BLaER1 (cell line): ENCODE data around the gene PRRX1.

Experiments
- H3K27ac ChIP-seq: shearing (Covaris generic); formaldehyde crosslinking; 2 replicates; pipeline ENCODE4 v1.8.1; 2022
- H3K27me3 ChIP-seq: shearing (Covaris generic); formaldehyde crosslinking; 2 replicates; pipeline ENCODE4 v1.8.1; 2022
- H3K36me3 ChIP-seq: shearing (Covaris generic); formaldehyde crosslinking; 2 replicates; pipeline ENCODE4 v1.8.1; 2022
- H3K4me1 ChIP-seq: shearing (Covaris generic); formaldehyde crosslinking; 2 replicates; pipeline ENCODE4 v1.8.1; 2022
- H3K4me2 ChIP-seq: shearing (Covaris generic); formaldehyde crosslinking; 2 replicates; pipeline ENCODE4 v1.8.1; 2022
- H3K4me3 ChIP-seq: shearing (Covaris generic); formaldehyde crosslinking; 2 replicates; pipeline ENCODE4 v1.8.1; 2022
- H3K9ac ChIP-seq: shearing (Covaris generic); formaldehyde crosslinking; 2 replicates; pipeline ENCODE4 v1.8.1; 2022
- H3K9me3 ChIP-seq: shearing (Covaris generic); formaldehyde crosslinking; 2 replicates; pipeline ENCODE4 v1.8.1; 2022
- H4K20me1 ChIP-seq: shearing (Covaris generic); formaldehyde crosslinking; 2 replicates; pipeline ENCODE4 v1.8.1; 2022
- Cebpa-rat ChIP-seq: shearing (Covaris generic); IDR thresholded peaks from 2 replicates; pipeline ENCODE4 v1.8.1; 2022

PRRX1 gene

DNA sequence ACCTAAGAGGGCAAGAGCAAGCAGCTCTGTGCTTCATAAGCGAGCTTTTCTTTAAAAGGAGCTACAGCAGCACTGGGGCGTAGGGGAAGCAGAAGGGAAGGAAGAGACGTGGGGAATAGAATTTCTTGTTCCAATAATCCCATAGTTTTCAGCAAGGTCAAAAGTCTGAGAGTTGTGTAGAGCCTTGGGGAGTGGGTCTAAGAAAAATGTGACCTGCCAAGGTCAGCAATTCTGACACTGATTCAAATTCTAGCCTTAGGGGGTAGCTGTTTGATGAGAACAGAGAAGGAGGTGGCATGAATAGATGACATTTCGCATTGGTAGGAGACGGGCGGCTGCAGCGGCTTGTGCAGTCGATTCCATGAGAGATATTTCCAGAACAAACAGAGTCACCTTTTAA, 22.4 kb downstream of the PRRX1 start:
- Histone ChIP-seq H3K27me3 (no peaks in the 10 kb centered on the region), H3K36me3 (no peaks in the 10 kb centered on the region), H3K4me2 (no peak overlapping the region), H4K20me1 (no peaks in the 10 kb centered on the region), H3K4me3 (no peak overlapping the region), H3K4me1 (no peaks in the 10 kb centered on the region), H3K9me3 (no peaks in the 10 kb centered on the region), H3K9ac (no peak overlapping the region), H3K27ac (no peak overlapping the region)
- no peak for TF ChIP-seq Cebpa-rat

DNA sequence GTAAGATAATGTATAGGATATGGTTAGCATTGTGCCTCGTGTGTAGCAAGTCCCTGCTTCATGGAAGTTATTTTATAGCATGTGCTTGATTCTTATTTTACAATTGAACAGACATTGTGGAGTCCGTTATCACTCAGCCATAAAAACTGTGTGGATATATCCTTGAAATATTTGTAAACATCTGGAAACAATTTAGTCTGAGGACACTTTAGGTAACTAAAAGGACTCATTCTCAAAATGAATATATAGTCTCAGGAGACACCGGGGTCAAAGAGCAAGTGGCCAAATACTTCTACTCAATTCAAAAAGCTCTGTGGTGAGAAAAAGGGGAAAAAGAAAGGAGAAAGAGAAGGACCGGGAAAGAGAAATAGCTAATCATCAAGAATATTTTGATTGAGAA, 23.7 kb downstream of the PRRX1 start:
- no peaks in the 10 kb centered on the region for H3K9me3 ChIP-seq
- H3K4me2 ChIP-seq = no peak overlapping the region
- no peaks in the 10 kb centered on the region for H4K20me1 ChIP-seq
- H3K4me1 ChIP-seq = no peaks in the 10 kb centered on the region
- no peak overlapping the region for H3K9ac ChIP-seq
- H3K27me3 ChIP-seq = no peaks in the 10 kb centered on the region
- TF ChIP-seq Cebpa-rat = no peak
- H3K4me3 ChIP-seq = no peak overlapping the region
- no peaks in the 10 kb centered on the region for H3K36me3 ChIP-seq
- H3K27ac ChIP-seq = no peak overlapping the region

DNA sequence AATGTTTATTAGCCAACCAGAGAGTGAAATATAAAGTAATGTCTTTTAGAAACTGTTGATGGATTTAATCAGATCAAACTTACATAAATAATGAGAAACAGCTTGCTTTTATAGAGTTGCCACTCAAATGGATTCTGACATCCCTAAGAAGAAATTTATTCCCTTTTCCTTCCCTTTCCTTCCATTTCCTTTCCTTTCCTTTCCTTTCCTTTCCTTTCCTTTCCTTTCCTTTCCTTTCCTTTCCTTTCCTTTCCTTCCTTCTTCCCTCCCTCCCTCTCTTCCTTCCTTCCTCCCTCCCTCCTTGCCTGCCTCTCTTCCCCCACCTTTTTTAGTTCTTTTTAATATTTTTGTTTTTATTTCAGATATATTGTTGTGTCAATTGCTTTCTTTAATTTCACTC, 27.3 kb downstream of the PRRX1 start:
- no peaks in the 10 kb centered on the region for H3K27me3 ChIP-seq
- no peak for TF ChIP-seq Cebpa-rat
- no peak overlapping the region for H3K27ac ChIP-seq
- H3K9me3 ChIP-seq = no peaks in the 10 kb centered on the region
- no peak overlapping the region for H3K4me3 ChIP-seq
- H3K9ac ChIP-seq = no peak overlapping the region
- H3K4me2 ChIP-seq = no peak overlapping the region
- no peaks in the 10 kb centered on the region for H3K36me3 ChIP-seq
- H3K4me1 ChIP-seq = no peaks in the 10 kb centered on the region
- no peaks in the 10 kb centered on the region for H4K20me1 ChIP-seq

DNA sequence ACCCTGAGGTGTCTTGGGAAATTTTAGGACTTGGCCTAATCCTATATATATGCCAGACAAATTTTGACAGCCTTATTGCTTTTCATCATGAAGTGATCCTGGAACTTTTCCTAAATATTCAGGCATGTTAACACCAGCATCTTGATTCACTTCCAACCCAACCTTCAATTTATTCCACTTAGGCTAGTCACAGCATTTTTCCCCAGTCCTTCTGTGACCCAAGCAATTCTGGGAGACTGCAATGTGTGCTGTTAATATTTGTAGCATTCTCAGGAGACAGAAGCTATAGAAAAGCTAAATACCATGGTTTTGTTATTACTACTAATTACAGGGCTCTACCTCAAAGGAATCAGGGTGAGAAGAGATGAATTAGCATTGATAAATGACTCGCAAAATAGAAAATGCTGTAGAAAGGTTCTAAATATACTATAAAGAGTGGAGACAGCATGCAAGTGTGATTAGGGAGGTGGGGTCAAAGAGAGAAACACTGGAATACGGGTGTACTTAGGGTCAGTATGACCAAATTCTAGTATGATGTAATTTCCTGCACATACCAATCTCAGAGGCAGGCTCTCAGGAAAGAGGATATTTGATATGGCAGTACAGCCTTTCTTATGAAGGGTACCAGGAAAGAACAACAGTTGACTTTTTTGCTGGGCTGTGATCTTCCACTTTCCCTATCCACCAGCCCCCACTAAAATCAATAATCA, 29.1 kb downstream of the PRRX1 start:
- Histone ChIP-seq H3K27ac (no peak overlapping the region), H3K36me3 (no peaks in the 10 kb centered on the region), H3K4me2 (no peak overlapping the region), H3K4me3 (no peak overlapping the region), H4K20me1 (no peaks in the 10 kb centered on the region), H3K27me3 (no peaks in the 10 kb centered on the region), H3K9me3 (no peaks in the 10 kb centered on the region), H3K9ac (no peak overlapping the region), H3K4me1 (no peaks in the 10 kb centered on the region)
- TF ChIP-seq Cebpa-rat = no peak

DNA sequence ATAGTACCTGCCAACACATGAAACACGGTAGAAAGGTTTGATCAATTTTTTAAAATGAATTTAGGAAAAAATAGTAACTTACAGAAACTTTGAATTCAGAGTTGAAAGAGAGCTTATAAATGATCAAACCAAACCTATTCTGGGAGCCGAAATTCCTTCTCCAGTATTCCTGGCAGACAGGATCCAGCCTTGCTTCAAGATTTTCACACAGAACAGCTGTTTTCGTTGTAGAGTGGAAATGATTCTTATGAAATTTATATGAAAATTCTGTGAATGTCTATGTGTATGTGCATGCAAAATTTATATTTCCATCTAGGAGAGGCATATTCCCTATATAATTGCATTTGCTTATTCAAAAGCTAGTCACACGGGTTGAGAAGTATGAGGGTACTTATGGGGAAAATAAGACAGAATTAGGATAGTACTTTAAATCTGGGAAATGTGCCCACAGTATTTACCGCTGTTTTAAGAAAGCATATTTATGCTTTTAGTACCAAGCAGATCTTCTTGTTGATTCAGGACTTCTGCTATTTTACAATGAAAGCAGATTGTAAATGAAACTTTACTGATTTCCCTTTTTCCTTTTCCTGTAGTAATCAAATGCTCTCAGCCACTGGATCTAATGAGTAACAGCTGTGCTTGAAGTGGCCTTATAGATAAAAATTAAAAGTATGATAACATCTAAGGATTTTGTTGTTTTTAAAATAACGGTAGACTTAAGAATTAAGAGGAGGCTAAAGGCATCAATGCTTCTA, 30.4 kb downstream of the PRRX1 start:
- Histone ChIP-seq H3K4me3 (no peak overlapping the region), H3K27ac (no peak overlapping the region), H3K4me1 (no peaks in the 10 kb centered on the region), H3K27me3 (no peaks in the 10 kb centered on the region), H4K20me1 (no peaks in the 10 kb centered on the region), H3K36me3 (no peaks in the 10 kb centered on the region), H3K4me2 (no peak overlapping the region), H3K9me3 (no peaks in the 10 kb centered on the region), H3K9ac (no peak overlapping the region)
- no peak for TF ChIP-seq Cebpa-rat

DNA sequence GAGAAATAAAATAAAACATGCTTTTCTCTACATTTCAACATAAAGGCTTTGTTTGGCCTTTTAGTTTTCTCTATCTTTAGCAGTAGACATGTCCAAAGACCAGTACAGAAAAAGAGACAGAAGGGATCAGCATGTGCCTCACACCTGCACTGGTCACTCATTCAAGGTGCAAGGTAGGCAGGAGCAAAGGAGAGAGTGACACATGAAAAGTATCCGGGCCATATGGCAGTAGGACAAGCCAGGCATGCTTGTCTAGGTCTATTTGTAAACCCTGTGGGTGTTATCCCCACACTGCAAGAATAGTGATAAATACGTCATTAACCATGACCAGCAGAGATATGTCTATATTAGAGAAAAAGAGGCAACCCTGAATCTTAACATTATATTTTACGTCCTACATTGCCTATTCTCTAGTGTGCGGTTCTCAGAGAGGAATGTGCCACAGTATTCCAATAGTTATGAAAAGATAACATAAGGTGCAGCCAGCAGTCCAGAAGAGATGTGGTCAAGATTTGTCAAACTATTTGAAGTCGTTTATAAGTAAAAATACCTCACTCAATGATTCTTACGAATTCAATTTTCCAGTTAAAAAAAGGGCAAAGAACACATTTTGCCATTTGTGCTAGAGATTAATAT, 32.1 kb downstream of the PRRX1 start:
- no peaks in the 10 kb centered on the region for H4K20me1 ChIP-seq
- no peak overlapping the region for H3K4me2 ChIP-seq
- H3K9ac ChIP-seq = no peak overlapping the region
- no peaks in the 10 kb centered on the region for H3K4me1 ChIP-seq
- H3K36me3 ChIP-seq = no peaks in the 10 kb centered on the region
- H3K27ac ChIP-seq = no peak overlapping the region
- no peak overlapping the region for H3K4me3 ChIP-seq
- H3K27me3 ChIP-seq = no peaks in the 10 kb centered on the region
- no peaks in the 10 kb centered on the region for H3K9me3 ChIP-seq
- no peak for TF ChIP-seq Cebpa-rat

DNA sequence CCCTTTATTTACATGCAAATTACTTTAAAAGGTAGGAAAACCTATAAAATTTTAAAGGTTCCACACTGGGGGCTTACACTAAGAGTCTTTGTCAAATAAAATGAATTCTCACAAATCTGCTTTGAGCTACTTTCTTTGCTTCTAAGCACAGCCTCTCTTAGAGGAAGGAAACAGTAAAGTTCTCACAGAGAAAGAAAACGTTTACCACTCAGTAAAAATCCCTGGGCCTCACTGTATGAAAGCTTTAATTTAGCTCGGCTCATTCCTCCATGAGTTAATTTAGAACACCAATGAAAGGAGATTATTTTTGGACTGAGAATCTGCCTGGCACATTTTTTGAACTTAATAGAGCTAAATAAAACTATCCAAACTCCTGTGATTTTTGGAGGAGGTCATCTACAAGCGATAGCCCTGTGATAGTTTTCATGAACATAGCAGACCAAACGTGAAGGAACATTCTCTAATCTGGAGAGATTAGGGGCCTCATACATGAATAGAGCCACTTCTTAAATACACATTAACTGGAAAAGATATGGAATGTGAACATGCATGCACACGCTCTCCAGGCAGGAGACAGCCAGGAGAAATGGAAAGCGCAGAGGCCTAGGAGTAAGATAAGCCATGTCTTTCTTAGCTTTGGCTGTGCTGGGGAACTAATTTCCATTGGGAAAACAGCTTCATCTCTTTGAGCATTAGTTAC, 32.8 kb downstream of the PRRX1 start:
- Histone ChIP-seq H3K9me3 (no peaks in the 10 kb centered on the region), H4K20me1 (no peaks in the 10 kb centered on the region), H3K4me2 (no peak overlapping the region), H3K9ac (no peak overlapping the region), H3K36me3 (no peaks in the 10 kb centered on the region), H3K27ac (no peak overlapping the region), H3K4me1 (no peaks in the 10 kb centered on the region), H3K4me3 (no peak overlapping the region), H3K27me3 (no peaks in the 10 kb centered on the region)
- TF ChIP-seq Cebpa-rat = no peak

DNA sequence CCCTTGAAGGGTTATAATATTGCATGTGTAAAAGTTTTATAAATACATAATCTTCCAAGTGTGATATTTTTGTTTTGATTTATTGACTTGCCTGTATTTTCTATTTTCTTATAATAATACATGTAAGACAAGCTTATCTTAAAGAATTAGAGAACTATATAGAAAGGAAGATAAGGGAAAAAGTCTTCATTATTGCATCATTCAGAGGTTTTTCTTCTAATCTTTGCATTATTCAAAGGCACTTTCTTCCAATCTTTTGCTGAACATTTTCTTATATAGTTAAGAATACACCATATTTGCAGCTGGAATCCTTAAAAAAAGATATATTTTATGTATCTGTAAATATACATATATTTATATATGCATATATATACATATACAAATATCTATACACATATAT, 33.4 kb downstream of the PRRX1 start:
- Histone ChIP-seq H3K4me2 (no peak overlapping the region), H3K4me3 (no peak overlapping the region), H3K27me3 (no peaks in the 10 kb centered on the region), H4K20me1 (no peaks in the 10 kb centered on the region), H3K9ac (no peak overlapping the region), H3K9me3 (no peaks in the 10 kb centered on the region), H3K27ac (no peak overlapping the region), H3K4me1 (no peaks in the 10 kb centered on the region), H3K36me3 (no peaks in the 10 kb centered on the region)
- TF ChIP-seq Cebpa-rat = no peak

DNA sequence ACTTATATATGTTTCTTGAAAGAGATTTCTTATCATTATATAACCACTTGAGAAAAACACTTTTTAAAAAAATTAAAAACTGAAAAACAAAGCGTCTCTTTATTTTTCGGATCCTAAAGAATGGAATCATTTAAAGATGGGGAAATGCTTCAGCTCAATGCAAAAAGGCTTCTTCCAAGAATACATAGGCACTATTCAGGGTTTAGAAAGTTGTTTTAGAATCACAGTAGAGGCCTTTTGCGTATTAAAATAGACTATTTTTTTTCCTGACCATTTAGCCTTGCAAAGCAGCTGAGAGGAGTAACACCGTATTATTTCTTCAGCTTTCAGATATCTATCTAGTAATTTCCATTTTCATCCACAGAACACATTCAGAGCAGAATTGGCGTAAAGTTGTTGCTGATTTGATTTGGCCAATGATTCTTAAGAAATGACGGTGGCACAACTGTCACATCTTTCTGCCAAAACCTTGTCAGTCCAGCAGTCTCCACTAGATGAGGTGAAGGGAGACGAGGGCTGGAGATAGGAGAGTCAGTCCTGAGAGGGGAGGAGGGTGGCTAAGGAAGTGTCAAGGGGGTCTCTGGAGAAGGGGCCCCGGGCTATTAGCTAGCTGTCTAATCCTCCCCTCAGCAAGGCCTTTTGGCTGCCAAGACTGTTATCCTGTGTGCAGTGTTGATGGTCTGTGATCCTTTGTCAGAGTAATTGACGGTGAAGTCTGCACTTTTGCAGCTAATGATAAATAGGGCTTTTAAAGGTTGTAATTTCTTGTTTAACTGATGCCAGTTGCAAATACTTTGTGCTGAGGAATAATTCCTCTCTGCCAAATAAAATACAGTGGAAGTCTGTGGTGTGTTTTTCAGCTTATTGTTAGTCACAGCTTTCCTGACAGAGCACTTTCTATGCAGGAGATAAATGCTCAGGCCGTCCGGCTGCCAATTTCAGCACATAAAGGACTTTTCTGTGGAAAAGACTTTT, 34.7 kb downstream of the PRRX1 start:
- Histone ChIP-seq H3K4me2 (no peak overlapping the region), H3K4me3 (no peak overlapping the region), H3K9me3 (no peaks in the 10 kb centered on the region), H3K27me3 (no peaks in the 10 kb centered on the region), H3K27ac (no peak overlapping the region), H3K9ac (no peak overlapping the region), H4K20me1 (no peaks in the 10 kb centered on the region), H3K4me1 (no peaks in the 10 kb centered on the region), H3K36me3 (no peaks in the 10 kb centered on the region)
- TF ChIP-seq Cebpa-rat = no peak
